ENCODE measurements around the gene KDM8.

Gene KDM8

GRCh38 chr16:27252206-27252585, 48.9 kb downstream of the KDM8 start:
- Histone ChIP-seq H3K4me2 (no peak overlapping the region), H3K79me2 (ENCODE audit: insufficient read depth, low read depth) (no peaks in the 10 kb centered on the region), H2AFZ (ENCODE audit: low read depth) (no peak overlapping the region), H3K27me3 (ENCODE audit: insufficient read depth, low read depth) (no peaks in the 10 kb centered on the region), H4K20me1 (ENCODE audit: insufficient read depth) (no peaks in the 10 kb centered on the region), H3K4me3 (IDR thresholded peaks at IDR 0.05; ENCODE audit: insufficient read depth, low read depth, low read length) (no peak overlapping the region), H3K9ac (no peak overlapping the region), H3K4me1 (ENCODE audit: low read depth, poor library complexity, severe bottlenecking) (peaks cover 17% of the 10 kb centered on the region), H3K36me3 (ENCODE audit: insufficient read depth) (no peaks in the 10 kb centered on the region), H3K27ac (no peak overlapping the region)
- TF ChIP-seq, protein P1, sequence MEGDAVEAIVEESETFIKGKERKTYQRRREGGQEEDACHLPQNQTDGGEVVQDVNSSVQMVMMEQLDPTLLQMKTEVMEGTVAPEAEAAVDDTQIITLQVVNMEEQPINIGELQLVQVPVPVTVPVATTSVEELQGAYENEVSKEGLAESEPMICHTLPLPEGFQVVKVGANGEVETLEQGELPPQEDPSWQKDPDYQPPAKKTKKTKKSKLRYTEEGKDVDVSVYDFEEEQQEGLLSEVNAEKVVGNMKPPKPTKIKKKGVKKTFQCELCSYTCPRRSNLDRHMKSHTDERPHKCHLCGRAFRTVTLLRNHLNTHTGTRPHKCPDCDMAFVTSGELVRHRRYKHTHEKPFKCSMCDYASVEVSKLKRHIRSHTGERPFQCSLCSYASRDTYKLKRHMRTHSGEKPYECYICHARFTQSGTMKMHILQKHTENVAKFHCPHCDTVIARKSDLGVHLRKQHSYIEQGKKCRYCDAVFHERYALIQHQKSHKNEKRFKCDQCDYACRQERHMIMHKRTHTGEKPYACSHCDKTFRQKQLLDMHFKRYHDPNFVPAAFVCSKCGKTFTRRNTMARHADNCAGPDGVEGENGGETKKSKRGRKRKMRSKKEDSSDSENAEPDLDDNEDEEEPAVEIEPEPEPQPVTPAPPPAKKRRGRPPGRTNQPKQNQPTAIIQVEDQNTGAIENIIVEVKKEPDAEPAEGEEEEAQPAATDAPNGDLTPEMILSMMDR (conservative IDR thresholded peaks at IDR 0.05; ENCODE audit: low read depth, low read length), result no peak

DNA sequence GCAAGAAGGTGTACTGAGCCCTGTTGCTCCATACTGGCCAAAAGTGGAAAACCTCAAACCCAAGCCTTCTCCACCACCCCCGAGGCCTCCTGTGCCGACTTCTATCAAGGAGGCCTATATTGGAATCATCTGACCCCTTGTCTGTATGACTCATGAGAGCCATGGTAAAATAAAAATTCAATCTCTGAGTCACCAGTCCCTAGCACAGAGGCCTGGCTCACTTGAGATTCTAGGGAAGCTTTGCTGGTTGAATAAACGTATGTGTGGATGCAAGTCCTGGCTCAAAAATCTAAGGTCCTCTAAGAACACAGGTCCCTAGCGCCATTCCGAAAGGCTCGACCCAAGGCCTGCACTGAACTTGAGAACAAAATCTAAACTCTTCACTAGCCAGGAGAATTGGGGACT, 50.2 kb downstream of the KDM8 start:
- H3K36me3 ChIP-seq (ENCODE audit: insufficient read depth), result no peaks in the 10 kb centered on the region
- no peak overlapping the region for H3K9ac ChIP-seq
- peaks cover 17% of the 10 kb centered on the region for H3K4me1 ChIP-seq (ENCODE audit: low read depth, poor library complexity, severe bottlenecking)
- no peak overlapping the region for H3K27ac ChIP-seq
- TF ChIP-seq, protein P1 (conservative IDR thresholded peaks at IDR 0.05; ENCODE audit: low read depth, low read length), result no peak
- H2AFZ ChIP-seq (ENCODE audit: low read depth), result no peak overlapping the region
- no peaks in the 10 kb centered on the region for H4K20me1 ChIP-seq (ENCODE audit: insufficient read depth)
- no peak overlapping the region for H3K4me3 ChIP-seq (IDR thresholded peaks at IDR 0.05; ENCODE audit: insufficient read depth, low read depth, low read length)
- H3K79me2 ChIP-seq (ENCODE audit: insufficient read depth, low read depth), result no peaks in the 10 kb centered on the region
- H3K27me3 ChIP-seq (ENCODE audit: insufficient read depth, low read depth), result no peaks in the 10 kb centered on the region
- H3K4me2 ChIP-seq, result no peak overlapping the region; the same call in 1 of the 2 replicates

GRCh38 chr16:27254262-27254811, 51.0 kb downstream of the KDM8 start:
- no peaks in the 10 kb centered on the region for H3K79me2 ChIP-seq (ENCODE audit: insufficient read depth, low read depth)
- peaks cover 17% of the 10 kb centered on the region for H3K4me1 ChIP-seq (ENCODE audit: low read depth, poor library complexity, severe bottlenecking)
- no peaks in the 10 kb centered on the region for H3K36me3 ChIP-seq (ENCODE audit: insufficient read depth)
- H3K9ac ChIP-seq, result no peak overlapping the region
- H3K27me3 ChIP-seq (ENCODE audit: insufficient read depth, low read depth), result no peaks in the 10 kb centered on the region
- H3K4me3 ChIP-seq (IDR thresholded peaks at IDR 0.05; ENCODE audit: insufficient read depth, low read depth, low read length), result no peak overlapping the region
- TF ChIP-seq, protein P1 (conservative IDR thresholded peaks at IDR 0.05; ENCODE audit: low read depth, low read length), result no peak
- no peak overlapping the region for H2AFZ ChIP-seq (ENCODE audit: low read depth)
- peak overlapping the region; percentile 12; the same call in 1 of the 2 replicates for H3K4me2 ChIP-seq
- H3K27ac ChIP-seq, result peak overlapping the region; percentile 11; the same call in 1 of the 2 replicates
- H4K20me1 ChIP-seq (ENCODE audit: insufficient read depth), result no peaks in the 10 kb centered on the region

DNA sequence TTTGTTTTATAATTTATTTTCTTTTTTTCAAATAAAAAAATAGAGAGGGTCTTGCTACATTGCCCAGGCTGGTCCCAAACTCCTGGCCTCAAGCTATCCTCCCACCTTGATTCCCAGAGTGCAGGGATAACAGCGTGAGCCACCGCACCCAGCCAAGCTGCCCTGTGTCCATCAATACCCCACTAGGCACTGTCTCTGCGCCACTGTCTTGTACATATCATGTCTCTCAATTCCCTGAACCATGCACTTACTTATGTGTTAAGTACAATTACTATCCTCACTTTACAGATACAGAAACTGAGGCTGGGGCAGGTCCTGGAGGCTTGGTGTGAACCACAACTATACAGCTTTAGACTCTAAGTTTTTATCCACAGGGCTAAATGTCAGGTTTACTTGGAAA, 53.5 kb downstream of the KDM8 start:
- Histone ChIP-seq H3K4me1 (ENCODE audit: low read depth, poor library complexity, severe bottlenecking) (peaks cover 17% of the 10 kb centered on the region), H3K4me2 (no peak overlapping the region), H3K79me2 (ENCODE audit: insufficient read depth, low read depth) (no peaks in the 10 kb centered on the region), H4K20me1 (ENCODE audit: insufficient read depth) (no peaks in the 10 kb centered on the region), H3K36me3 (ENCODE audit: insufficient read depth) (no peaks in the 10 kb centered on the region), H3K27me3 (ENCODE audit: insufficient read depth, low read depth) (no peaks in the 10 kb centered on the region), H3K9ac (no peak overlapping the region), H3K27ac (no peak overlapping the region), H3K4me3 (IDR thresholded peaks at IDR 0.05; ENCODE audit: insufficient read depth, low read depth, low read length) (no peak overlapping the region), H2AFZ (ENCODE audit: low read depth) (no peak overlapping the region)
- TF ChIP-seq, protein P1 (conservative IDR thresholded peaks at IDR 0.05; ENCODE audit: low read depth, low read length), result no peak

Data from KMS-11 (cell line).